ENCODE results near the gene SMOC1. TPM values are rescaled to one million over a fixed set of nuclear protein-coding genes. Genes with fewer than 3 reads are reported as not detected.

Gene SMOC1
- total RNA-seq = 1.4 and 2.0 TPM in 2 replicates
- long read RNA-seq = 0 reads

- H3K36me3 Mint-ChIP-seq (ENCODE audit: unreplicated experiment) = no peaks in the 10 kb centered on the region
Observed at GRCh38 chr14:69879175-69880043, at the start of gene SMOC1. SMOC1 (plus strand) TSS chr14:69879416; CDS start chr14:69879679, 263 bp downstream.

GRCh38 chr14:69838881-69839416 lies 40.3 kb upstream of the SMOC1 start:
- H3K27me3 Mint-ChIP-seq (ENCODE audit: unreplicated experiment) = peaks cover 9% of the 10 kb centered on the region
- no peak overlapping the region for H3K4me3 Mint-ChIP-seq (ENCODE audit: unreplicated experiment)
- DNase-seq (ENCODE audit: extremely low spot score, unreplicated experiment) = no peak
- H3K4me1 Mint-ChIP-seq (ENCODE audit: unreplicated experiment) = no peaks in the 10 kb centered on the region
- no peaks in the 10 kb centered on the region for H3K9me3 Mint-ChIP-seq (ENCODE audit: unreplicated experiment)
- H3K27ac Mint-ChIP-seq (ENCODE audit: unreplicated experiment) = no peak overlapping the region
- TF ChIP-seq CTCF (IDR thresholded peaks at IDR 0.05) = no peak
- no peaks in the 10 kb centered on the region for H3K36me3 Mint-ChIP-seq (ENCODE audit: unreplicated experiment)

More at GRCh38 chr14:69879175-69880043, at the start of gene SMOC1:
- peaks cover 50% of the 10 kb centered on the region for H3K27me3 Mint-ChIP-seq (ENCODE audit: unreplicated experiment)
- TF ChIP-seq CTCF (IDR thresholded peaks at IDR 0.05) = no peak
- H3K9me3 Mint-ChIP-seq (ENCODE audit: unreplicated experiment) = no peaks in the 10 kb centered on the region
- no peak within 1 kb of the TSS for H3K27ac Mint-ChIP-seq (ENCODE audit: unreplicated experiment)
- H3K4me1 Mint-ChIP-seq (ENCODE audit: unreplicated experiment) = peaks cover 2% of the 10 kb centered on the region
- DNase-seq (ENCODE audit: extremely low spot score, unreplicated experiment) = peak; percentile 84
- peak within 1 kb of the TSS; percentile 45 for H3K4me3 Mint-ChIP-seq (ENCODE audit: unreplicated experiment)

- H3K36me3 Mint-ChIP-seq (ENCODE audit: unreplicated experiment) = no peaks in the 10 kb centered on the region
- no peaks in the 10 kb centered on the region for H3K9me3 Mint-ChIP-seq (ENCODE audit: unreplicated experiment)
- TF ChIP-seq CTCF (IDR thresholded peaks at IDR 0.05) = no peak
- H3K4me1 Mint-ChIP-seq (ENCODE audit: unreplicated experiment) = no peaks in the 10 kb centered on the region
- no peak overlapping the region for H3K4me3 Mint-ChIP-seq (ENCODE audit: unreplicated experiment)
- DNase-seq (ENCODE audit: extremely low spot score, unreplicated experiment) = peak; percentile 17
- peaks cover 4% of the 10 kb centered on the region for H3K27me3 Mint-ChIP-seq (ENCODE audit: unreplicated experiment)
- no peak overlapping the region for H3K27ac Mint-ChIP-seq (ENCODE audit: unreplicated experiment)
Observed at GRCh38 chr14:69839661-69840060, 39.6 kb upstream of the SMOC1 start.

- no peak for TF ChIP-seq CTCF (IDR thresholded peaks at IDR 0.05)
- H3K4me3 Mint-ChIP-seq (ENCODE audit: unreplicated experiment) = no peak overlapping the region
Observed at GRCh38 chr14:69841656-69842055, 37.6 kb upstream of the SMOC1 start.

More at GRCh38 chr14:69841656-69842055, 37.6 kb upstream of the SMOC1 start:
- DNase-seq (ENCODE audit: extremely low spot score, unreplicated experiment) = peak; percentile 15
- no peaks in the 10 kb centered on the region for H3K36me3 Mint-ChIP-seq (ENCODE audit: unreplicated experiment)
- H3K4me1 Mint-ChIP-seq (ENCODE audit: unreplicated experiment) = no peaks in the 10 kb centered on the region
- H3K27me3 Mint-ChIP-seq (ENCODE audit: unreplicated experiment) = peaks cover 5% of the 10 kb centered on the region
- no peaks in the 10 kb centered on the region for H3K9me3 Mint-ChIP-seq (ENCODE audit: unreplicated experiment)
- H3K27ac Mint-ChIP-seq (ENCODE audit: unreplicated experiment) = no peak overlapping the region
